IMR-90 (cell line): ENCODE measurements around the gene ITPR3. TPM values are rescaled to one million over a fixed set of nuclear protein-coding genes. Genes with fewer than 3 reads are reported as not detected.
A peak's percentile ranks its signal among the peaks of the same experiment; 100 is the strongest.

ENCODE experiments used
- ATAC-seq: fragments of 200-7000 bp; cut with Tn5 transposase; 2 replicates; pipeline ENCODE4 v1.9.1; 2020; ENCODE audit warnings: low read depth, mild to moderate bottlenecking, moderate library complexity
- BruUV-seq: library from RNA; stranded (reverse); fragments of 400-500 nt; replicated peaks from 2 replicates; lab custom pipeline; 2021; lab: Mats Ljungman, UMichigan
- CTCF ChIA-PET: fragments of 300-600 bp; formaldehyde crosslinking; extraction: SDS; loops from one replicate; lab custom pipeline; 2021; ENCODE audit warnings: antibody characterized with exemption; lab: Yijun Ruan, JAX
- POLR2A ChIA-PET: fragments of 300-600 bp; sonication (Branson Sonifier 250); formaldehyde crosslinking; loops from one replicate; lab custom pipeline; 2022; ENCODE audit warnings: antibody characterized with exemption; ENCODE audit not compliant: unreplicated experiment; lab: Charles Lee
- DNase-seq: peaks from one replicate; pipeline ENCODE4 v3.0.0; 2013
- H2AFZ ChIP-seq: replicated peaks from 2 replicates; pipeline ENCODE3; 2013; ENCODE audit warnings: low read length, mild to moderate bottlenecking; ENCODE audit not compliant: poor library complexity
- H2AK5ac ChIP-seq: 2 replicates; pipeline ENCODE4 v1.6.1; 2013; ENCODE audit warnings: low read depth, low read length, inconsistent platforms
- H2AK9ac ChIP-seq: replicated peaks from 2 replicates; pipeline ENCODE3; 2013; ENCODE audit warnings: mild to moderate bottlenecking, low read depth, low read length, moderate library complexity; ENCODE audit not compliant: poor library complexity
- H2BK120ac ChIP-seq: 2 replicates; pipeline ENCODE4 v1.6.1; 2013; ENCODE audit warnings: low read depth, low read length, inconsistent platforms
- H2BK15ac ChIP-seq: 3 replicates; pipeline ENCODE4 v1.6.1; 2013; ENCODE audit warnings: low read depth, low read length, inconsistent platforms
- H2BK20ac ChIP-seq: 2 replicates; pipeline ENCODE4 v1.6.1; 2013; ENCODE audit warnings: low read depth, mild to moderate bottlenecking, inconsistent platforms, low read length, moderate library complexity
- H2BK5ac ChIP-seq: 2 replicates; pipeline ENCODE4 v1.6.1; 2013; ENCODE audit warnings: mild to moderate bottlenecking, low read depth, low read length, inconsistent platforms; ENCODE audit not compliant: poor library complexity, severe bottlenecking
- H3K14ac ChIP-seq: replicated peaks from 2 replicates; pipeline ENCODE4 v1.6.1; 2013; ENCODE audit warnings: low read depth, low read length, inconsistent platforms
- H3K18ac ChIP-seq: 2 replicates; pipeline ENCODE4 v1.6.1; 2013; ENCODE audit warnings: low read depth, low read length, control low read depth
- H3K23ac ChIP-seq: 2 replicates; pipeline ENCODE4 v1.6.1; 2013; ENCODE audit warnings: low read depth, low read length, inconsistent platforms
- H3K27ac ChIP-seq: 2 replicates; pipeline ENCODE4 v1.5.1; 2013; ENCODE audit warnings: mild to moderate bottlenecking, control low read depth, low read length; ENCODE audit not compliant: insufficient read depth
- H3K27me3 ChIP-seq: 2 replicates; pipeline ENCODE4 v1.6.1; 2013; ENCODE audit warnings: low read length; ENCODE audit not compliant: control insufficient read depth, insufficient read depth
- H3K36me3 ChIP-seq: 2 replicates; pipeline ENCODE4 v1.6.1; 2013; ENCODE audit warnings: low read length, mixed read lengths; ENCODE audit not compliant: control insufficient read depth, insufficient read depth
- H3K4ac ChIP-seq: 2 replicates; pipeline ENCODE4 v1.6.1; 2013; ENCODE audit warnings: low read depth, low read length, inconsistent platforms
- H3K4me1 ChIP-seq: 2 replicates; pipeline ENCODE4 v1.6.1; 2013; ENCODE audit warnings: low read length, mixed read lengths; ENCODE audit not compliant: control insufficient read depth, insufficient read depth
- H3K4me2 ChIP-seq: 2 replicates; pipeline ENCODE4 v1.6.1; 2013; ENCODE audit warnings: low read depth, mild to moderate bottlenecking, control low read depth, low read length, moderate library complexity
- H3K4me3 ChIP-seq: 2 replicates; pipeline ENCODE4 v1.5.1; 2013; ENCODE audit warnings: low read depth, mild to moderate bottlenecking, control low read depth, low read length, moderate library complexity; ENCODE audit not compliant: insufficient read depth
- H3K56ac ChIP-seq: 2 replicates; pipeline ENCODE4 v1.6.1; 2013; ENCODE audit warnings: low read length, inconsistent platforms; ENCODE audit not compliant: insufficient read depth; ENCODE audit errors: extremely low read depth
- H3K79me1 ChIP-seq, 2 experiments: 2 replicates each; pipeline ENCODE4 v1.6.1; 2013; ENCODE audit warnings: low read length in 2 of 2, inconsistent platforms in 1 of 2, low read depth in 1 of 2
- H3K9ac ChIP-seq: 2 replicates; pipeline ENCODE4 v1.6.1; 2013; ENCODE audit warnings: low read depth, low read length, control low read depth
- H3K9me1 ChIP-seq: 2 replicates; pipeline ENCODE4 v1.6.1; 2013; ENCODE audit warnings: low read length, inconsistent platforms; ENCODE audit not compliant: insufficient read depth
- H3K9me3 ChIP-seq: 2 replicates; pipeline ENCODE4 v1.6.1; 2013; ENCODE audit warnings: low read length; ENCODE audit not compliant: control insufficient read depth, insufficient read depth
- H4K20me1 ChIP-seq: 2 replicates; pipeline ENCODE4 v1.6.1; 2013; ENCODE audit warnings: low read length, inconsistent platforms; ENCODE audit not compliant: insufficient read depth
- H4K5ac ChIP-seq: 2 replicates; pipeline ENCODE4 v1.6.1; 2013; ENCODE audit warnings: mild to moderate bottlenecking, low read depth, low read length, control low read depth
- H4K8ac ChIP-seq, 2 experiments: 2 replicates each; pipeline ENCODE4 v1.6.1; 2013; ENCODE audit warnings: low read depth in 2 of 2, low read length in 2 of 2, control low read depth in 1 of 2, inconsistent platforms in 1 of 2
- H4K91ac ChIP-seq: 2 replicates; pipeline ENCODE4 v1.6.1; 2013; ENCODE audit warnings: low read depth, low read length, inconsistent platforms; ENCODE audit not compliant: insufficient read depth
- BHLHE40 ChIP-seq: fragments of 150-350 bp; IDR thresholded peaks from 2 replicates; pipeline ENCODE4 v1.6.1; 2016; ENCODE audit warnings: mild to moderate bottlenecking, low read depth, low read length
- CEBPB ChIP-seq: IDR thresholded peaks from 2 replicates; pipeline ENCODE4 v1.6.1; 2012; ENCODE audit warnings: low read depth, low read length, improper control_type of control experiment
- CHD1 ChIP-seq: IDR thresholded peaks from 2 replicates; pipeline ENCODE4 v1.6.1; 2012; ENCODE audit warnings: low read depth, low read length, improper control_type of control experiment
- ELK1 ChIP-seq: fragments of 150-350 bp; IDR thresholded peaks from 2 replicates; pipeline ENCODE4 v1.6.1; 2016; ENCODE audit warnings: low read depth, mild to moderate bottlenecking, low read length, moderate library complexity, borderline replicate concordance
- FOS ChIP-seq: fragments of 150-350 bp; IDR thresholded peaks from 2 replicates; pipeline ENCODE4 v1.6.1; 2016; ENCODE audit warnings: low read depth, low read length
- MAFK ChIP-seq: IDR thresholded peaks from 2 replicates; pipeline ENCODE4 v1.6.1; 2012; ENCODE audit warnings: low read depth, low read length, improper control_type of control experiment
- MXI1 ChIP-seq: IDR thresholded peaks from 2 replicates; pipeline ENCODE4 v1.6.1; 2012; ENCODE audit warnings: low read depth, mild to moderate bottlenecking, low read length, moderate library complexity, borderline replicate concordance
- NFE2L2 ChIP-seq: fragments of 150-350 bp; IDR thresholded peaks from 2 replicates; pipeline ENCODE4 v1.6.1; 2016; ENCODE audit warnings: low read depth, mild to moderate bottlenecking, low read length
- POLR2A ChIP-seq: IDR thresholded peaks from 2 replicates; pipeline ENCODE4 v1.6.1; 2012; ENCODE audit warnings: mild to moderate bottlenecking, low read depth, low read length
- RCOR1 ChIP-seq: IDR thresholded peaks from 2 replicates; pipeline ENCODE4 v1.6.1; 2012; ENCODE audit warnings: mild to moderate bottlenecking, low read length, improper control_type of control experiment; ENCODE audit not compliant: insufficient replicate concordance
- RFX5 ChIP-seq: IDR thresholded peaks from 2 replicates; pipeline ENCODE4 v1.8.0; 2012; ENCODE audit warnings: low read depth, mild to moderate bottlenecking, low read length, moderate library complexity
- SMC3 ChIP-seq: fragments of 150-350 bp; IDR thresholded peaks from 2 replicates; pipeline ENCODE4 v1.6.1; 2016; ENCODE audit warnings: low read depth, mild to moderate bottlenecking, antibody characterized with exemption, low read length, moderate library complexity
- WGBS, 2 experiments: methylation state at CpG; one replicate each; pipeline versions ENCODE4 v1.1.5 to v1.1.7; 2013; ENCODE audit warnings: missing lambda C conversion rate in 2 of 2; ENCODE audit not compliant: insufficient read length in 1 of 2; ENCODE audit errors: extremely low coverage in 2 of 2; 5-methylcytosine and 5-hydroxymethylcytosine counted together
- dilution Hi-C: fragments of 300-500 bp; cut with HindIII; formaldehyde crosslinking; loops from one replicate; pipeline ENCODE4 v1.14.3; 2018; ENCODE audit warnings: low sequenced_read_pairs; ENCODE audit not compliant: unreplicated experiment
- in situ Hi-C: fragments of 300-500 bp; cut with MboI; formaldehyde crosslinking; loops from 3 replicates; pipeline ENCODE4 v1.14.3; 2019; ENCODE audit warnings: low sequenced_read_pairs, inconsistent platforms, mixed read lengths
- intact Hi-C: fragments of 100-400 bp; cut with micrococcal nuclease; formaldehyde crosslinking; loops from 2 replicates; pipeline ENCODE4 v1.10.0; 2022
- polyA plus RNA-seq, 3 experiments: library from polyadenylated mRNA; depleted of rRNA; stranded (reverse); fragments of >200 nt; gene quantifications; 2 replicates each; pipeline ENCODE4 v1.2.3, GENCODE V29; 2012; ENCODE audit warnings: low replicate concordance in 1 of 3
- total RNA-seq: library from RNA; depleted of rRNA; stranded (reverse); fragments of >200 nt; gene quantifications from 2 replicates; pipeline ENCODE4 v1.2.3, GENCODE V29; 2012
- TF ChIP-seq, protein P1 (sequence below): conservative IDR thresholded peaks from 2 replicates; pipeline ENCODE4 v1.5.1; 2012; ENCODE audit warnings: mild to moderate bottlenecking, low read depth, low read length, improper control_type of control experiment

Gene ITPR3
- total and polyA plus RNA-seq, 2 of the 4 experiments (the other 2 are of a cell fraction) = 1.6 to 3.7 TPM

GRCh38 chr6:33599413-33599938 is 21.6 kb upstream of the ITPR3 start:
- Histone ChIP-seq H4K8ac (no peak overlapping the region), H2AFZ (peak overlapping the region; percentile 61), H4K91ac (no peak overlapping the region), H3K4me2 (no peak overlapping the region), H2BK5ac (no peak overlapping the region), H3K23ac (no peak overlapping the region; the same call in 1 of the 2 replicates), H3K36me3 (no peaks in the 10 kb centered on the region), H3K4me3 (no peak overlapping the region), H4K20me1 (no peaks in the 10 kb centered on the region), H3K9me1 (peaks cover 5% of the 10 kb centered on the region), H2AK9ac (peak overlapping the region; percentile 3), H3K27me3 (no peaks in the 10 kb centered on the region), H2BK15ac (no peak overlapping the region), H3K27ac (no peak overlapping the region), H4K5ac (no peak overlapping the region), H3K56ac (no peak overlapping the region), H3K14ac (no peak overlapping the region), H3K9me3 (no peaks in the 10 kb centered on the region), H3K18ac (no peak overlapping the region), H3K4me1 (peaks cover 3% of the 10 kb centered on the region; the same call in 1 of the 2 replicates), H2AK5ac (no peak overlapping the region), H3K79me1 (no peaks in the 10 kb centered on the region), H2BK20ac (no peak overlapping the region), H2BK120ac (no peak overlapping the region), H3K9ac (no peak overlapping the region), H3K4ac (no peak overlapping the region)
- ATAC-seq = peak; percentile 62
- dilution Hi-C loops (no loop called here), intact Hi-C loops (no loop called here), in situ Hi-C loops (no loop called here)
- ChIA-PET POLR2A (no interaction called here), CTCF (interaction anchor here (1.0 to 1.5 kb wide), 2 partner anchors 8 to 9 kb away, joined by 3 read pairs; no protein-coding TSS in a partner anchor)
- DNase-seq = peak; percentile 40
- TF ChIP-seq SMC3 = no peak
- no peak for TF ChIP-seq POLR2A
- no peak for TF ChIP-seq CHD1
- no peak for TF ChIP-seq NFE2L2
- TF ChIP-seq FOS = no peak
- TF ChIP-seq BHLHE40 = no peak
- TF ChIP-seq RFX5 = no peak
- no peak for TF ChIP-seq MXI1
- no peak for TF ChIP-seq RCOR1
- no peak for TF ChIP-seq ELK1
- no peak for TF ChIP-seq MAFK
- TF ChIP-seq, protein P1, sequence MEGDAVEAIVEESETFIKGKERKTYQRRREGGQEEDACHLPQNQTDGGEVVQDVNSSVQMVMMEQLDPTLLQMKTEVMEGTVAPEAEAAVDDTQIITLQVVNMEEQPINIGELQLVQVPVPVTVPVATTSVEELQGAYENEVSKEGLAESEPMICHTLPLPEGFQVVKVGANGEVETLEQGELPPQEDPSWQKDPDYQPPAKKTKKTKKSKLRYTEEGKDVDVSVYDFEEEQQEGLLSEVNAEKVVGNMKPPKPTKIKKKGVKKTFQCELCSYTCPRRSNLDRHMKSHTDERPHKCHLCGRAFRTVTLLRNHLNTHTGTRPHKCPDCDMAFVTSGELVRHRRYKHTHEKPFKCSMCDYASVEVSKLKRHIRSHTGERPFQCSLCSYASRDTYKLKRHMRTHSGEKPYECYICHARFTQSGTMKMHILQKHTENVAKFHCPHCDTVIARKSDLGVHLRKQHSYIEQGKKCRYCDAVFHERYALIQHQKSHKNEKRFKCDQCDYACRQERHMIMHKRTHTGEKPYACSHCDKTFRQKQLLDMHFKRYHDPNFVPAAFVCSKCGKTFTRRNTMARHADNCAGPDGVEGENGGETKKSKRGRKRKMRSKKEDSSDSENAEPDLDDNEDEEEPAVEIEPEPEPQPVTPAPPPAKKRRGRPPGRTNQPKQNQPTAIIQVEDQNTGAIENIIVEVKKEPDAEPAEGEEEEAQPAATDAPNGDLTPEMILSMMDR = no peak
- TF ChIP-seq CEBPB = no peak
- no TSS peak for BruUV-seq
- WGBS, 2 experiments = 62% methylated on average over 5 of the region's 9 CpGs; no CpG with 5 or more reads in 1 of the 2 experiments
